Jurkat, Clone E6-1 (cell line): ENCODE results near the gene ERICH2.
"Not testable (repeated sequence)": the region's sequence is repeated elsewhere in the genome, so short reads cannot be mapped to it uniquely, and the experiment has no call there.

ENCODE experiments used
- DNase-seq: peaks from one replicate; pipeline ENCODE4 v3.0.0-alpha.2; 2011; ENCODE audit warnings: low read depth, low spot score
- H3K4me3 ChIP-seq: 2 replicates; pipeline ENCODE4 v1.5.1; 2011; ENCODE audit warnings: mild to moderate bottlenecking, low read length, control low read depth, moderate library complexity

ERICH2 gene

GRCh38 chr2:170751555-170751954, 18.6 kb upstream of the ERICH2 start:
- DNase-seq, result not testable (repeated sequence)

GRCh38 chr2:170761572-170761971, 8.6 kb upstream of the ERICH2 start:
- no peak for DNase-seq

More at GRCh38 chr2:170751555-170751954, 18.6 kb upstream of the ERICH2 start:
- not testable (repeated sequence) for H3K4me3 ChIP-seq

DNA sequence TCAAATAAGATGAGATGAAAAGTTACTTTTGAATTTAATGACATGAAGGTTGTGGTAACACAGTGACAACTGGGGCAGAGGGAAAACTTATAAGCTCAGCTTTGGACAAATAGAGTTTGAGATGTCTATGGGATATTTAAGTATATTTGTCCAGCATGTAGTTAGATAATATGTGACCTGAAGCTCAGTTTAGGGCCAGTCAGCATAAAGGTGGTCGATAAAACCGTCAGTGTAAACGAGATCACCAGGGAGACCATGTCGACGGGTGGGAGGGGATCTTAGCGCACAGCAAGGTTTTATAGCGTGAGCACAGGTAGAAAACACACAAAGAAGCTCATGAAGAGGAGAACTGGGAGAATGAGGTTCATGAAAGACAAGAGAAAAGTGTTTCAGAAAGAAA, 7.4 kb upstream of the ERICH2 start:
- no peak overlapping the region for H3K4me3 ChIP-seq
- DNase-seq, result no peak

More at GRCh38 chr2:170761572-170761971, 8.6 kb upstream of the ERICH2 start:
- H3K4me3 ChIP-seq, result no peak overlapping the region

DNA sequence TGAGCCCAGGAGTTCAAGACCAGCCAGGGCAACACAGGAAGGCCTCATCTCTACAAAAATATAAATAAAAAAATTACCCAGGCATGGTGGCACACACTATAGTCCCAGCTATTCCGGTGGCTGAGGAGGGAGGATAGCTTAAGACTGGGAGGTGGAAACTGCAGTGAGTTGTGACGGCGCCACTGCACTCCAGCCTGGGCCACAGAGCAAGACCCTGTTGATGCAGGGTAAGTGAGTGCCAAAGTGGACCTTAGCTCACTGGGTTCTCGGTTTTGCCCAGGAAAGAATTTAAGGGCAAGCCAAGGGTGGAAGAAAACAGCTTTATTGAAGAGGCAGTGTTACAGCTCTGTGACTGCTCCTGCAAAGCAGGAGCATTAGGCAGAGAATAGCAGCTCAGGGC, 6.9 kb upstream of the ERICH2 start:
- no peak overlapping the region for H3K4me3 ChIP-seq
- no peak for DNase-seq

GRCh38 chr2:170764880-170765261, 5.3 kb upstream of the ERICH2 start:
- DNase-seq, result no peak
- no peak overlapping the region for H3K4me3 ChIP-seq

GRCh38 chr2:170766693-170767092, 3.5 kb upstream of the ERICH2 start:
- H3K4me3 ChIP-seq, result no peak overlapping the region
- DNase-seq, result no peak

- peak overlapping the region; percentile 74 for H3K4me3 ChIP-seq
- peak; percentile 50 for DNase-seq
These were observed 635 bp downstream of the ERICH2 start for GRCh38 chr2:170770606-170771420.

GRCh38 chr2:170771421-170771937, 1.3 kb downstream of the ERICH2 start:
- H3K4me3 ChIP-seq, result peak overlapping the region; percentile 57
- DNase-seq, result no peak

DNA sequence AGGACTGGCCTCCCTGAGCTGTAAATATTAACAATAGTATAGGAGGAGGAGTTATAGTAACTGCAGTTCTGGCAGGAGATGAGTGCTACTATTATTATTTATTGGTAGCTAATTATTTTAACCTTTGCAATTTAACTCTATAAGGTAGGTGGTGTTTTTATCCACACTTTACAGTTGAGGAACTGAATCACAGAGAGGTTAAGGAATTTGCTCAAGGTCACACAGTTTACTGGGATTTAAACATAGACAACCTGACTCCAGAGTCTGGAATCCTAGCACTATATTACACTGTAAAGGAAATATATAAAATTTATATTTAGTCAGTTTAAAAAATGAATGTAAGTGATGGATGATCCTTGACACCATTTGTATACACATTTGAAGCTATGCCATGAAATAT, 2.1 kb downstream of the ERICH2 start:
- H3K4me3 ChIP-seq, result no peak overlapping the region
- DNase-seq, result no peak

DNA sequence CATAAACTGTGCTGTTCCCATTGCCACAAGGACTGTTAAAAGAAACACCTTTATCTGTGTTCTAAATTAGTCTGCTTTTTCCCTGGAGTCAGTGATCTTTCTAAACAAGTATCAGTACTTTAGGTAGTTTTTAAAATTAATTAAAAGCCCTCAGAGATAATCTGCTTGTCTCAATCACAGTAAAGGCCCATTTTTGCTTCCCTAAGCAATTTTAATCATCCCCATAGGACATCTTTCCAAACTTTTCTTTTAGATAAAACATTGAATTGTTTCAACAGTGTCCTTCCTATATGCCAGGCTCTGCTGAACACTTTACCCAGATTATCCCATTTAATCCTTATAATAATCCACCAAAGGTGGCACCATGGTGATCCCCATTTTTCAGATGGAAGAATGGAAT, 3.9 kb downstream of the ERICH2 start:
- no peak for DNase-seq
- no peak overlapping the region for H3K4me3 ChIP-seq

- DNase-seq, result no peak
- H3K4me3 ChIP-seq, result no peak overlapping the region
These were observed 8.7 kb downstream of the ERICH2 start for GRCh38 chr2:170778900-170779299.

- DNase-seq, result no peak
- H3K4me3 ChIP-seq, result no peak overlapping the region
These were observed 9.1 kb downstream of the ERICH2 start for GRCh38 chr2:170779304-170779703.

- no peak for DNase-seq
- no peak overlapping the region for H3K4me3 ChIP-seq
These were observed 12.5 kb downstream of the ERICH2 start for GRCh38 chr2:170782673-170783072.

GRCh38 chr2:170783549-170783948, 13.4 kb downstream of the ERICH2 start:
- no peak overlapping the region for H3K4me3 ChIP-seq
- no peak for DNase-seq

DNA sequence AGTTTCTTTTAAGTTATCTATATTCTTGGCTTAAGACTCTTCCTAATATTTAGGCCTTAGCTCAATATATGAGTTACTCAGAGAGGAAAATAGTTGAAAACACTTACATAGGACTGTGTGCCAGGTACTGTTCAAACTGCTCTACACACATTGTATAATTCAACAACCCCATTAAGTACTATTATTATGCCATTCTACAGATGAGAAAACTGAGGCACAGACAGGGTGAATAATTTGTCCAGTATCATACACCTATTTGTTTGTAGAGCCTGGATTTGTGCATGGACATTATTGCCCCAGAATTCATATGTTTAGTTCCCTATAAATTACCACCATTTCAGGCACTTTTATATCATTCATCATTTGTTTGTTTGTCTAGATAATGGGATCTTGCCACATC, 28.8 kb downstream of the ERICH2 start:
- no peak for DNase-seq

GRCh38 chr2:170806548-170806947, 36.4 kb downstream of the ERICH2 start:
- no peak for DNase-seq
- no peak overlapping the region for H3K4me3 ChIP-seq

More for the DNA sequence above, 28.8 kb downstream of the ERICH2 start:
- no peak overlapping the region for H3K4me3 ChIP-seq

- DNase-seq, result peak; percentile 66
- H3K4me3 ChIP-seq, result no peak overlapping the region
These were observed 42.8 kb downstream of the ERICH2 start for GRCh38 chr2:170812710-170813600.

- no peak overlapping the region for H3K4me3 ChIP-seq
- DNase-seq, result no peak
These were observed 43.7 kb downstream of the ERICH2 start for GRCh38 chr2:170813611-170814532.
